NT2/D1 (cell line): ENCODE data around the gene ARID1B.

Source experiments
- SUZ12 ChIP-seq: IDR thresholded peaks from 2 replicates; pipeline ENCODE4 v1.6.1; 2011; ENCODE audit not compliant: insufficient read length, insufficient read depth; ENCODE audit errors: extremely low read depth
- YY1 ChIP-seq: IDR thresholded peaks from 2 replicates; pipeline ENCODE4 v1.6.1; 2011; ENCODE audit not compliant: insufficient read length, insufficient read depth
- ZNF274 ChIP-seq: IDR thresholded peaks from 2 replicates; pipeline ENCODE4 v1.6.1; 2011; ENCODE audit warnings: mild to moderate bottlenecking, low read depth, low read length

DNA sequence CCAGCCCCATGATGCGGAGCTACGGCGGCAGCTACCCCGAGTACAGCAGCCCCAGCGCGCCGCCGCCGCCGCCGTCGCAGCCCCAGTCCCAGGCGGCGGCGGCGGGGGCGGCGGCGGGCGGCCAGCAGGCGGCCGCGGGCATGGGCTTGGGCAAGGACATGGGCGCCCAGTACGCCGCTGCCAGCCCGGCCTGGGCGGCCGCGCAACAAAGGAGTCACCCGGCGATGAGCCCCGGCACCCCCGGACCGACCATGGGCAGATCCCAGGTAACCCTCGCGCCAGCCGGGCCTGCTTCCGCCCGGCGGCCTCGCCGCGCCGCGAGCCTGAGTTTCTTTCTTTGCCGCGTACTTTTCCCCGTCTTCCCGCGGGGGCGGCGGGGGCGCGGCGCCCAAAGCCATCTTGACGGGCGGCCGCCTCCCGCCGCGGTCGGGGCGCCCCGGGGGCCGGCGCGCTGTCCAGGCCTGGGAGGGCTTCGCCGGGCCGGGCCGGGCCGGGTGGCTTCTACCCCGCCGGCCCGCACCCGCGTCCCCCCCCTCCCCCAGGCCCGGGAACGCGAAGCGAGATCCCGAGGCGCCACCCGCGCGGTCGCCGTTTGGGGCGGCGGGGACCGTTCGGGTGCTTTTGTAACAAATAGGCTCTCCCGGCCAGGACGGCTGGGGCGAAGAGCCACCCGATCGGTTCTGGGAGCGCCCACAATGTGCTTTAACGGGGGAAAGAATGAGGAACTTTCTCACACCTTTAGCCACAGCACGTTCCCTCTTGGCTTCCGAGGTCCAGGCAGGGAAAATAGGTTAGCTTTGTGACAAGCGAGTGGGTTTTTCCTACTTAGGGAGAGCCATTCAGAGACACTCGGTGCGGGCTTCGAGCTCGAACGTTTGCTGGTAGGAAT lies 2.3 kb downstream of the ARID1B start:
- TF ChIP-seq YY1 (no peak), SUZ12 (no peak), ZNF274 (no peak)
